Measurements from ENCODE around the gene SLC5A12.

Gene SLC5A12

GRCh38 chr11:26687351-26687750 is 34.5 kb downstream of the SLC5A12 start:
- no peak for TF ChIP-seq CTCF (IDR thresholded peaks at IDR 0.05)
- no peak overlapping the region for H3K27ac ChIP-seq

- TF ChIP-seq CTCF (IDR thresholded peaks at IDR 0.05) (no peak), ZFX (IDR thresholded peaks at IDR 0.05; ENCODE audit: borderline replicate concordance) (no peak)
- no peak overlapping the region for H3K27ac ChIP-seq
These were observed 44.3 kb downstream of the SLC5A12 start for GRCh38 chr11:26677566-26677965.

GRCh38 chr11:26676641-26677040 is 45.2 kb downstream of the SLC5A12 start:
- no peak overlapping the region for H3K27ac ChIP-seq
- TF ChIP-seq CTCF (IDR thresholded peaks at IDR 0.05) (no peak), ZFX (IDR thresholded peaks at IDR 0.05; ENCODE audit: borderline replicate concordance) (no peak)

- TF ChIP-seq CTCF (IDR thresholded peaks at IDR 0.05) (no peak), ZFX (IDR thresholded peaks at IDR 0.05; ENCODE audit: borderline replicate concordance) (no peak)
- H3K27ac ChIP-seq, result no peak overlapping the region
These were observed 46.5 kb downstream of the SLC5A12 start for GRCh38 chr11:26675233-26675928.

GRCh38 chr11:26665946-26666345 is 55.9 kb downstream of the SLC5A12 start:
- TF ChIP-seq ZFX (IDR thresholded peaks at IDR 0.05; ENCODE audit: borderline replicate concordance) (no peak), CTCF (IDR thresholded peaks at IDR 0.05) (no peak)
- H3K27ac ChIP-seq, result no peak overlapping the region

- TF ChIP-seq ZFX (IDR thresholded peaks at IDR 0.05; ENCODE audit: borderline replicate concordance) (no peak), CTCF (IDR thresholded peaks at IDR 0.05) (no peak)
- H3K27ac ChIP-seq, result no peak overlapping the region
These were observed 56.8 kb downstream of the SLC5A12 start for GRCh38 chr11:26665036-26665435.

GRCh38 chr11:26662916-26663315 is 58.9 kb downstream of the SLC5A12 start:
- TF ChIP-seq ZFX (IDR thresholded peaks at IDR 0.05; ENCODE audit: borderline replicate concordance) (no peak), CTCF (IDR thresholded peaks at IDR 0.05) (no peak)
- H3K27ac ChIP-seq, result no peak overlapping the region

Measured in 22Rv1 (cell line).